GM18907 (cell line): ENCODE results near the gene LMTK3.
"Not testable (repeated sequence)": the region's sequence is repeated elsewhere in the genome, so short reads cannot be mapped to it uniquely, and the experiment has no call there.

Experiments used
- ATAC-seq: cut with Tn5 transposase; IDR thresholded peaks from one replicate; pipeline ENCODE4 v1.9.1; 2021; ENCODE audit warnings: mild to moderate bottlenecking, moderate library complexity; ENCODE audit not compliant: unreplicated experiment

Gene LMTK3

GRCh38 chr19:48489608-48490216 is 21.9 kb downstream of the LMTK3 start:
- no peak for ATAC-seq

- not testable (repeated sequence) for ATAC-seq
These were observed 23.2 kb downstream of the LMTK3 start for GRCh38 chr19:48488478-48488877.

DNA sequence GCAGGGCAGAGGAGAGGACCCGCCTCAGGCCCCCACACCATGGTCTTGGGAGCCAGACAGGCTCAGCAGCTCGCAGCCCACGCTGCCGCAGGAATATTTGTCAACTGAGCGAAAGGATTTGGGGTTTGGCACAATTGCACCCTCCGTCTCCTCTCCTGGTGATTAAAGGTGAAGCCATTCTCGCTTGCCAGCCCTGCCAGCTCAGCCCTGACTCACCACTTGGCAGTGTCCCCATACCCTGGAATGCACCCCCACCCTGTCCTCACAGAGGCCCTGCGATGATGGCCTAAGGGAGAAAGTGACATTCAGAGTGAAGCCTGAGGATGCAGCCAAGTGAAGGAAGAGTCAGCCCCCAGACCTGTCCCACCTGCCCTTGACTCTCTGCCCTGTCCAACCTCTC is 23.7 kb downstream of the LMTK3 start:
- ATAC-seq = no peak

GRCh38 chr19:48487544-48487943 is 24.1 kb downstream of the LMTK3 start:
- no peak for ATAC-seq

GRCh38 chr19:48486706-48487105 is 24.9 kb downstream of the LMTK3 start:
- not testable (repeated sequence) for ATAC-seq

DNA sequence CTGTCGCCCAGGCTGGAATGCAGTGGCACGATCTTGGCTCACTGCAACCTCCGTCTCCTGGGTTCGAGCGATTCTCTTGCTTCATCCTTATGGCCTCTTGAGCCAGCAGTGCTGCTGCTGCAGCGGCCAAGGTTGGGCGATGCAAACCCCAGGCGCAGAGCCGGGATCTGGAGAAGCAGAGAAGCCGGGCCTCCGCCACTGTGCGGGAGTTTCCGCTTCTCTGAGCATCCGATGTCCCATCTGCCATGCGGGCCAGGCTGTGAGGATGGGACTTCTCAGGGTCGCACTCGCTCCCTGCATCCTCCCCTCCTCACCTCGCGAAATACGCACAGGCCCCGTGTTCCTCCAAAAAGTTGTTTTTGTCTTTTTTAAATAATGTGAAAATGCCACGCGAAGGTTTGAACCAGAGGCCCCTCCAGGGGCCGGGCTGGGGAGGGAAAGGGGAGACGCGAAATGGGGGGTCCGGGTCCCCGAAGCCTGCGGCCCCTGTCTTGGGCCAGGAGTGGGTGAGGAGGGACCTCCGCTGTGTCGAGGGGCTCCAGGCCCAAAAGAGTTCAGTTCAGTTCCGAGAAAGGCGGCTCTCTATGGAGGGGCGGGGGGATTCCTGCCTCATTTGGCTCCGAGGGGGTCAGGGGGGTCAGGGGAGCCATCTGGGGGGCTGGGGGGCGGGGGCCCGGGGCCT is 26.6 kb downstream of the LMTK3 start:
- ATAC-seq = no peak

GRCh38 chr19:48484247-48484893 is 27.3 kb downstream of the LMTK3 start:
- no peak for ATAC-seq

GRCh38 chr19:48483301-48483700 is 28.3 kb downstream of the LMTK3 start:
- ATAC-seq = no peak

DNA sequence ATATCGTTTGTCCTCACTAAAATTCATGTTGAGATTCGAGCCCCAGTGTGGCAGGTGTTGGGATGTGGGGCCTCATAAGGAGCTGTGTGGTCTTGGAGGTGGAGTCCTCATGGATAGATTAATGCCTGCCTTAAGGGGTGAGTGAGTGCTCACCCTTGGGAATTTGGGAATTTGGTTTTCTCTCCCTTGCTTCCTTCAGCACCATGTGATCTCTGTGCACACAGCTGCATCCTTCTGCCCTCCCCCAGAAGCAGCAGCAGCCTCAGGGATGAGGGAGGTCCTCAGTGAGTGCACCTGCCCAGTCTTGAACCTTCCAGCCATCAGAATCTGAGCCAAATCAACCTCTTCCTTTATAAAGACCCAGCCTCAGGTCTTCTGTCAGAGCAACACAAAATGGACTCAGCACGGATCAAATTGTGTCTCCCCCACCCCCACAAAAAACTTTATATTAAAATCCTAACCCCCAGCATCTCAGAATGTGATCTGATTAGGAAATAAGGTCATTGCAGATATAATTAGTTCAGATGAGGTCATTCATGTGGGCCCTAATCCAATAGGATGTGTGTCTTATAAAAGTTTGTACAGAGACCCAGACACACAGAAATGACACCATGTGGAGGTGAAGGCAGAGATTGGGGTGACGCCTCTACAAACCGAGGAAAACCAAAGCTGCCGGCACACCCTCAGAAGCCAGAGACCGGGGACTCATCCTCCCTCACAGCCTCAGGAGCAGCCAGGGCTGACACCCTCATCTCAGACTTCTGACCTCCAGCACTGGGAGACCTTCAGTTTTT is 29.6 kb downstream of the LMTK3 start:
- no peak for ATAC-seq

GRCh38 chr19:48480558-48481500 is 30.8 kb downstream of the LMTK3 start:
- ATAC-seq = peak; percentile 42

DNA sequence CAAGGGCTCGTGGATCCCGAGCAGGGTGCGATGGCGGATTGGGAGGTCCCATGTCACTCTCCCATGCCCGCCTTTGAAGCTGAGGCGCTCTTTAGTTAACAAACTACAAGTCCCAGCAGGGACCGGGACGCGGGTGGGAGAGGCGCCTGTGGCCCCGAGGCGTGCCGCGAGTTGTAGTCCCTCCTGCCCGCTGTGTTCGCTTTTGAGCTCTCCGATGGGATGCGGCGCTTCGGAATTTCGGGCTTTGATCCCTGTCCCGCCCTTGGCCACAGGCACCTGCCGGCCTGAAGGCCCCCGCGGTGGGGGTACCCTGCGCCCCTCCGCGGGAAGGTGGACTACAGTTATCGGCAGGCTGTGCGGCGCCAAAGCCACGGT is 31.5 kb downstream of the LMTK3 start:
- no peak for ATAC-seq

GRCh38 chr19:48479686-48480085 is 31.9 kb downstream of the LMTK3 start:
- ATAC-seq = no peak

- ATAC-seq = no peak
These were observed 33.0 kb downstream of the LMTK3 start for GRCh38 chr19:48478339-48479256.

- no peak for ATAC-seq
These were observed 33.8 kb downstream of the LMTK3 start for GRCh38 chr19:48477698-48478338.

GRCh38 chr19:48477067-48477685 is 34.5 kb downstream of the LMTK3 start:
- ATAC-seq = no peak

GRCh38 chr19:48476176-48476575 is 35.5 kb downstream of the LMTK3 start:
- ATAC-seq = no peak

DNA sequence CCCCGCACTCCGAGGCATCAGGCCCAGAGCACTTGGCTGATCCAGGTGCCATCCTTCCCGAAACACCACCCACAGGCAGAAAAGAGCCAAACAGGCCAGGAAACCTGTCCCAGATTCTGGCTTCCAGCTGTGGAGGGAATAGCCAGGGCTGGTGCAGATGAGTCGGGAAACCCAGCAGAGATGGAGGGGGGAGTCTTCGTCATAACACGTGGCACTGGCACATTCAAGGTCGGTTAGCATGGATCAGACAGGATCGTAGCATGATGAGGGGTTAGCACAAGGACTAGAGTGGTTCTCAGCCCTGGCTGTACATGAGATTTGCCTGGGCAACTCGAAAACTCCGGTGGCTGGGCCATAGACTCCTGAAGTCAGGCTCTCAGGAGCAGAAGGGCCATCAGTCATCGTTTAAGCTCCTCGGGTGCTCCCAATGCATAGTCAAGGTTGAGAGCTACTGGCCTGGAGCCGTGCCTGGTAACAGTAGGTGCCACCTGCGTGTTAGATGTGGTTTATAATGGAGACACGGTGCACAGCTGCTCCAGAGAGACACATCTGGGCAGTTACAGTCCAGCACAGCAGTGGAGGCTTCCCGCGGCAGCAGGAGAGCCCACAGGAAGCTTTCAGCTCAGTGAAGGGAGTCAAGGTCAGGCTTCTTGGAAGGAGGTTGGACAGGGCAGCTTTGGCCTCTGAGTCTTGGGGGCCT is 36.1 kb downstream of the LMTK3 start:
- ATAC-seq = no peak

DNA sequence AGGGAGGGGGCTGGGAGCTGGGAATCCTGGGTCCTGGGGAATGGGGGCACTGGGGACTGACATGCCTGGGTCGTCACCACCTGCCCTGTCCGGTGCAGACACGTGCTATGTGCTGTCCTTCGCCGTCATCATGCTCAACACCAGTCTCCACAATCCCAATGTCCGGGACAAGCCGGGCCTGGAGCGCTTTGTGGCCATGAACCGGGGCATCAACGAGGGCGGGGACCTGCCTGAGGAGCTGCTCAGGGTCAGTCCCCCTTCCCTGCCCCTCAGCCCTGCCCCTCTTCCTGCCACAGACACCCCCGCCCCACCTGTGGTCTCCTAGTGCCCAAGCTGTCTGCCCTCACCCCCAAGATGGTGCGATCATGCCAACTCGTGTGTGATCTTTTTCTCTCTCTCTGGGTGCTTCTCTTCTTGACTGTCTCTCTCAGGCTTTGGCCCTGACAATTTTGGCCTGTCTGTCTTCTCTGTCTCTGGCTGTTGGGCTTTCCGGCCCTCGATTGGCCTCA is 37.5 kb downstream of the LMTK3 start:
- no peak for ATAC-seq
